Mesangial cell (primary cell): Measurements from ENCODE around the gene SOD2. TPM values are rescaled to one million over a fixed set of nuclear protein-coding genes. Genes with fewer than 3 reads are reported as not detected.

ENCODE experiments used
- total RNA-seq: library from RNA; depleted of rRNA; stranded (reverse); fragments of >200 nt; gene quantifications from 2 replicates; pipeline ENCODE4 v1.2.3, GENCODE V29; 2015

The SOD2 gene
- total RNA-seq: 48.2 and 112 TPM in 2 replicates

DNA sequence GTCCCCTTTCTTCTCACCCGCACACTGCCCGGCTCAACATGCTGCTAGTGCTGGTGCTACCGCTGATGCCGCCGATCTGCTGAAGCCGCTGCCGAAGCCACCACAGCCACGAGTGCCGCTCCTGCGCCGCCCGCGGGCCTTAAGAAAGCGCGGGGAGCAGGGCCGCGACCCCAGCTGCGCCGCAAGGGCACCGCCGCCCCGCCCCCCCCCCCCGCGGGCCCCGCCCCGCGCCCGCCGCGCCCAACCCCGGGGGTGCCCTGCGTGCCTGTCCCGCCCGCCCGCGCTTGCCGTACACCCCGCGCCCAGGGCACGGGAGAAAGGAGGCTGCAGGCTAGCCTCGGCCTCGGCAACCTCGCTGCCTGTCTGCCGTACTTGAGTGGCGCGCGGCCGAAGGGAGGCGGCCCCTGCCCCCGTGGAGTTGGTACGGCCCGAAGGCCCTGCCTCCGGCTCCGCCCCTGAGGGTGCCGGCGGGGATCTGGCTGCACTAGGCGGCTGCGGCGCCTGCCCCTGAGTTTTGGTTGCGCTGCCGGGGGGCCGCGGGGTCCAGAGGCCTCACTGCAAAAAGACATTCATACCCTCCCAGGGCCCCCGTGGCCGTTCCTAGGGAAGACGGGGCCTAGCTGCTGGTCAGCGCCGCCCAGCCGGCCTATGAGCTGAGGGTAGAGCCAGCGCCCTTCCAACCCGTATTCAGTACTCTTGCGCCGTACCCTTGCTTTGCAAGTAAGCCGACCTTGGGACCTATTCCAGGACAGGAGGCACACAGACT, at the start of gene SOD2:
Gene SOD2 (minus strand): TSS at position 114 of the 766 bp plus-strand sequence. CDS start 74 bp downstream, at position 40.

GRCh38 chr6:159726918-159727716, 34.1 kb upstream of the SOD2 start, which contains the start of gene WTAP:
Gene WTAP, plus strand, starts transcription at chr6:159727506. Its CDS starts 8,760 bp downstream, at chr6:159736266.

Other genes with a start within 250 kb of the SOD2 start
- gene WTAP, start 34.3 kb upstream of the SOD2 start, total RNA-seq: 40.3 and 46.0 TPM in 2 replicates
- gene ACAT2, start 68.8 kb upstream of the SOD2 start, total RNA-seq: 13.6 and 41.2 TPM in 2 replicates
- gene TCP1, start 96.4 kb upstream of the SOD2 start, total RNA-seq: 116 and 228 TPM in 2 replicates
- 48.2 and 99.2 TPM in 2 replicates for gene MRPL18, start 97.2 kb upstream of the SOD2 start, total RNA-seq
- 0.13 TPM in 1 of 2 replicates, not detected in the other for gene PNLDC1, start 107.0 kb upstream of the SOD2 start, total RNA-seq
- gene MAS1, start 197.7 kb upstream of the SOD2 start, total RNA-seq: not detected in 2 replicates